Panc1 (cell line): Measurements from ENCODE around the gene MALAT1. TPM values are rescaled to one million over a fixed set of nuclear protein-coding genes. Genes with fewer than 3 reads are reported as not detected.

Source experiments
- ATAC-seq: fragments of 200-7000 bp; cut with Tn5 transposase; 2 replicates; pipeline ENCODE4 v1.9.1; 2020; ENCODE audit warnings: mild to moderate bottlenecking, moderate library complexity
- BruUV-seq: library from RNA; stranded (reverse); fragments of 400-500 nt; replicated peaks from 2 replicates; lab custom pipeline; 2021; lab: Mats Ljungman, UMichigan
- CTCF ChIA-PET: fragments of 300-600 bp; sonication (Branson Sonifier 250); formaldehyde crosslinking; loops from one replicate; lab custom pipeline; 2022; ENCODE audit warnings: antibody characterized with exemption; lab: Charles Lee
- POLR2A ChIA-PET: fragments of 300-600 bp; sonication (Branson Sonifier 250); formaldehyde crosslinking; loops from one replicate; lab custom pipeline; 2022; ENCODE audit warnings: antibody characterized with exemption; lab: Charles Lee
- DNase-seq: peaks from one replicate; pipeline ENCODE4 v3.0.0-alpha.2; 2010; ENCODE audit warnings: low read depth, low spot score
- H3K27ac ChIP-seq: 2 replicates; pipeline ENCODE4 v1.5.1; 2011; ENCODE audit warnings: mild to moderate bottlenecking, low read length, inconsistent platforms
- H3K27me3 ChIP-seq: fragments of 200-500 bp; sonication (Bioruptor generic); 2 replicates; pipeline ENCODE4 v1.6.0; 2014; ENCODE audit warnings: low read length, inconsistent platforms; ENCODE audit not compliant: control insufficient read depth, insufficient read depth
- H3K36me3 ChIP-seq: fragments of 200-500 bp; sonication (Bioruptor generic); 2 replicates; pipeline ENCODE4 v1.5.1; 2014; ENCODE audit warnings: inconsistent platforms, mild to moderate bottlenecking, low read length, moderate library complexity; ENCODE audit not compliant: control insufficient read depth, insufficient read depth
- H3K4me1 ChIP-seq: 2 replicates; pipeline ENCODE4 v1.5.1; 2011; ENCODE audit warnings: inconsistent platforms, mild to moderate bottlenecking, low read length, moderate library complexity; ENCODE audit not compliant: control insufficient read depth, insufficient read depth
- H3K4me3 ChIP-seq, 2 experiments: 2 replicates each; pipeline ENCODE4 v1.5.1; 2011 to 2012; ENCODE audit warnings: low read depth in 2 of 2, low read length in 2 of 2, mild to moderate bottlenecking in 2 of 2, inconsistent platforms in 1 of 2, moderate library complexity in 1 of 2
- H3K9me3 ChIP-seq: fragments of 200-500 bp; sonication (Bioruptor generic); 2 replicates; pipeline ENCODE4 v1.5.1; 2014; ENCODE audit warnings: low read depth, mild to moderate bottlenecking, inconsistent platforms, low read length, moderate library complexity; ENCODE audit not compliant: control insufficient read depth, insufficient read depth
- CTCF ChIP-seq: fragments of 450-650 bp; IDR thresholded peaks from 2 replicates; pipeline ENCODE4 v1.5.1; 2017; ENCODE audit warnings: mild to moderate bottlenecking
- POLR2AphosphoS5 ChIP-seq: IDR thresholded peaks from 2 replicates; pipeline ENCODE4 v1.6.1; 2012; ENCODE audit warnings: mild to moderate bottlenecking, low read depth, low read length, moderate library complexity
- REST ChIP-seq, 2 experiments: IDR thresholded peaks; 2 replicates each; pipeline ENCODE4 v1.6.1; 2011 to 2012; ENCODE audit warnings: low read depth in 2 of 2, control low read depth in 1 of 2, low read length in 1 of 2, mild to moderate bottlenecking in 1 of 2, moderate library complexity in 1 of 2; ENCODE audit not compliant: insufficient read depth in 1 of 2
- SIN3A ChIP-seq: IDR thresholded peaks from 2 replicates; pipeline ENCODE4 v1.6.1; 2012; ENCODE audit warnings: low read depth, mild to moderate bottlenecking, low read length, moderate library complexity, borderline replicate concordance; ENCODE audit not compliant: insufficient read depth
- TCF7L2 ChIP-seq: IDR thresholded peaks from 2 replicates; pipeline ENCODE4 v1.6.1; 2011; ENCODE audit warnings: mild to moderate bottlenecking, low read depth, low read length, inconsistent platforms
- in situ Hi-C: cut with HindIII; loops from 2 replicates; pipeline ENCODE4 v1.10.0; 2016; ENCODE audit warnings: low sequenced_read_pairs, low pct_unique_long_range_greater_than_20kb
- intact Hi-C: fragments of 100-400 bp; cut with micrococcal nuclease; formaldehyde crosslinking; loops from one replicate; pipeline ENCODE4 v1.10.0; 2022; ENCODE audit not compliant: unreplicated experiment
- total RNA-seq: library from RNA; stranded (reverse); gene quantifications from one replicate; pipeline ENCODE4 v1.2.1, GENCODE V29; 2021; ENCODE audit not compliant: unreplicated experiment

The MALAT1 gene
- total RNA-seq, 1 experiment from 2014 or later, result 13,645 TPM

DNA sequence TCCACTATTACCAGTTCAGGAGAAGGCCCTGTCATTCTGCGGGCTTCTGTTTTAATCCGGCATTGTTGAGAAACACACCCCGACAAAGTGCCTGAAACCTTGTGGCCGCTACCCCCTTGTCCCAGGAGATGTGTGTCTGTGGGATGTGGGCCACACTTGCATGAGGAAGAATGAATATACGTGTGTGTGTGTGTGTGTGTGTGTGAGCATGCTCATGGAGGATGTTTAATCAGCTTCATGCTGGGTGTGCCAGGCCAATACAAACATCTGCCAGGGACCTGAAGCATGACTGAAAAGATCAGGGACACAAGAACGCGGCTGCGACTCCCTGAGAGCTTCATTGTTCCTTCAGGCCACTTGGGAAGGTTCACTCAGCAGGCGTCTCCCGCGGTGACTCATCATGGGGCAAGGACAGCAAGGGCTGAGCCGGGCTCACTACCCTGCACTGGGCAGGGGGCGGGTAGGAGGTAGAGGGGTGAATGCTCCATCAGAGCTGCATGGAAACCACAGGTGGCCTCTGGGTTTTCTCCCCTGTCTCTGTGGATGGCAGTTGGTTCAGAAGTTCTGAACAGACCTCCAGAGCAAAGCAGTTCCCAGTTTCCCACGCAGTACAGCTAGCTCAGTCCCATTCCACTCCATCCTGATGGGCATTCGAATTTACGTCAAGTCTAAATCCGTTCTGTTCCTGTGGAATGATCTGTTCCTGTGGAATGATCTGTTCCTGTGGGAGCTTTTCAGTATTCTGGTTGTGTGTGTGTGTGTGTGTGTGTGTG, 7.0 kb upstream of the MALAT1 start:
- no peaks in the 10 kb centered on the region for H3K36me3 ChIP-seq
- ChIA-PET POLR2A (interaction anchor here (0.6 to 8.5 kb wide), 10 partner anchors 6 to 888 kb away, joined by 4 to 250 read pairs (median 12); partner anchors contain the start of genes MALAT1 and NEAT1), CTCF (interaction anchor here (0.8 to 1.2 kb wide), 2 partner anchors 12 to 20 kb away, joined by 5 to 9 read pairs; no protein-coding TSS in a partner anchor)
- peaks cover 89% of the 10 kb centered on the region for H3K4me1 ChIP-seq
- peak overlapping the region; percentile 100 for H3K27ac ChIP-seq
- in situ Hi-C loops, result no loop called here
- no TSS peak for BruUV-seq
- H3K4me3 ChIP-seq, result no peak overlapping the region
- TF ChIP-seq POLR2AphosphoS5 (peak; percentile 30; the same call in 1 of the 2 replicates), CTCF (no peak)
- H3K27me3 ChIP-seq, result no peaks in the 10 kb centered on the region
- DNase-seq (no peak), ATAC-seq (peak; percentile 43)
- no peaks in the 10 kb centered on the region for H3K9me3 ChIP-seq
- intact Hi-C loops, result no loop called here

DNA sequence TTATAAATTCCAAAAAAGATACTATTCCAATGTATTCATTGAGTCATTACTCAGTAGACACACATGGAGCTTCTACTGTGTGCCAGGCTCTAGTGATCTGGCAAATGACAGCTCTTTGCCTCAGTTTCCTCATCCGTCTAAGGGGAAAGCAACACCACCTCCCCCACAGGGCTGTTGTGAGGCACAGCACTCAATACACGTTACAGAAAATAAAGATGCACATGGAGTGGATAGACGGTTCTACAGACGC, 6.5 kb upstream of the MALAT1 start:
- Histone ChIP-seq H3K27ac (peak overlapping the region; percentile 100), H3K9me3 (no peaks in the 10 kb centered on the region), H3K4me1 (peaks cover 89% of the 10 kb centered on the region), H3K27me3 (no peaks in the 10 kb centered on the region), H3K36me3 (no peaks in the 10 kb centered on the region), H3K4me3 (no peak overlapping the region)
- TF ChIP-seq CTCF (no peak), SIN3A (no peak), TCF7L2 (no peak), POLR2AphosphoS5 (no peak), REST (IDR thresholded peaks at IDR 0.05; ENCODE audit: insufficient read depth in 1 of 2, low read depth in 2 of 2, low read length in 1 of 2) (no peak)
- ChIA-PET POLR2A (interaction anchor here (0.6 to 8.5 kb wide), 10 partner anchors 6 to 888 kb away, joined by 4 to 250 read pairs (median 12); partner anchors contain the start of genes MALAT1 and NEAT1), CTCF (interaction anchor here (0.8 to 1.2 kb wide), 2 partner anchors 13 to 20 kb away, joined by 5 to 9 read pairs; no protein-coding TSS in a partner anchor)
- intact Hi-C loops (no loop called here), in situ Hi-C loops (no loop called here)
- no peak for ATAC-seq
- BruUV-seq, result no TSS peak
- no peak for DNase-seq
